Sigmoid colon (tissue), 4 donors: ENCODE measurements around the gene CIC.
"Not testable (repeated sequence)": the region's sequence is repeated elsewhere in the genome, so short reads cannot be mapped to it uniquely, and the experiment has no call there.

Experiments used
- POLR2AphosphoS5 ChIP-seq, 4 donors: sonication (generic); formaldehyde crosslinking; IDR thresholded peaks; one replicate each; pipeline ENCODE4 v1.6.1; 2017; ENCODE audit warnings: antibody characterized with exemption in 4 of 4
- TF ChIP-seq, protein P1 (sequence below), 4 experiments: fragments of 450-650 bp in 3 of 4; fragments of 200-600 bp in 1 of 4; IDR thresholded peaks; one replicate each; pipeline ENCODE4 v1.5.1; 2016 to 2019; ENCODE audit warnings: antibody characterized with exemption in 4 of 4, mild to moderate bottlenecking in 3 of 4, moderate library complexity in 2 of 4

- TF ChIP-seq, protein P1, sequence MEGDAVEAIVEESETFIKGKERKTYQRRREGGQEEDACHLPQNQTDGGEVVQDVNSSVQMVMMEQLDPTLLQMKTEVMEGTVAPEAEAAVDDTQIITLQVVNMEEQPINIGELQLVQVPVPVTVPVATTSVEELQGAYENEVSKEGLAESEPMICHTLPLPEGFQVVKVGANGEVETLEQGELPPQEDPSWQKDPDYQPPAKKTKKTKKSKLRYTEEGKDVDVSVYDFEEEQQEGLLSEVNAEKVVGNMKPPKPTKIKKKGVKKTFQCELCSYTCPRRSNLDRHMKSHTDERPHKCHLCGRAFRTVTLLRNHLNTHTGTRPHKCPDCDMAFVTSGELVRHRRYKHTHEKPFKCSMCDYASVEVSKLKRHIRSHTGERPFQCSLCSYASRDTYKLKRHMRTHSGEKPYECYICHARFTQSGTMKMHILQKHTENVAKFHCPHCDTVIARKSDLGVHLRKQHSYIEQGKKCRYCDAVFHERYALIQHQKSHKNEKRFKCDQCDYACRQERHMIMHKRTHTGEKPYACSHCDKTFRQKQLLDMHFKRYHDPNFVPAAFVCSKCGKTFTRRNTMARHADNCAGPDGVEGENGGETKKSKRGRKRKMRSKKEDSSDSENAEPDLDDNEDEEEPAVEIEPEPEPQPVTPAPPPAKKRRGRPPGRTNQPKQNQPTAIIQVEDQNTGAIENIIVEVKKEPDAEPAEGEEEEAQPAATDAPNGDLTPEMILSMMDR (IDR thresholded peaks at IDR 0.05) = not testable (repeated sequence)
- not testable (repeated sequence) for TF ChIP-seq POLR2AphosphoS5 (IDR thresholded peaks at IDR 0.05)
Measured at GRCh38 chr19:42266928-42267603, 2.0 kb upstream of the CIC start.
